WERI-Rb-1 (cell line): ENCODE results near the gene RPL18A.

Experiments
- DNase-seq: peaks from one replicate; pipeline ENCODE4 v3.0.0-alpha.2; 2020
- H3K27ac ChIP-seq: fragments of 250-450 bp; sonication (Bioruptor Pico); 2 replicates; pipeline ENCODE4 v1.5.1; 2020; ENCODE audit warnings: mild to moderate bottlenecking, moderate library complexity
- H3K27me3 ChIP-seq: fragments of 250-450 bp; sonication (Bioruptor Pico); 2 replicates; pipeline ENCODE4 v1.5.1; 2021; ENCODE audit warnings: mild to moderate bottlenecking, low read depth, moderate library complexity; ENCODE audit not compliant: insufficient read depth, severe bottlenecking
- H3K36me3 ChIP-seq: fragments of 250-450 bp; sonication (Bioruptor Pico); 2 replicates; pipeline ENCODE4 v1.5.1; 2020; ENCODE audit warnings: mild to moderate bottlenecking, moderate library complexity
- H3K4me3 ChIP-seq: 2 replicates; pipeline ENCODE4 v1.5.1; 2011; ENCODE audit warnings: low read depth, mild to moderate bottlenecking, control low read depth, low read length
- H3K9me3 ChIP-seq: fragments of 250-450 bp; sonication (Bioruptor Pico); 2 replicates; pipeline ENCODE4 v1.5.1; 2021; ENCODE audit warnings: mild to moderate bottlenecking, moderate library complexity; ENCODE audit not compliant: severe bottlenecking
- TF ChIP-seq, protein P1 (sequence below): IDR thresholded peaks from 2 replicates; pipeline ENCODE4 v1.5.1; 2011; ENCODE audit warnings: low read depth, mild to moderate bottlenecking, control low read depth, inconsistent platforms, low read length

The RPL18A gene

DNA sequence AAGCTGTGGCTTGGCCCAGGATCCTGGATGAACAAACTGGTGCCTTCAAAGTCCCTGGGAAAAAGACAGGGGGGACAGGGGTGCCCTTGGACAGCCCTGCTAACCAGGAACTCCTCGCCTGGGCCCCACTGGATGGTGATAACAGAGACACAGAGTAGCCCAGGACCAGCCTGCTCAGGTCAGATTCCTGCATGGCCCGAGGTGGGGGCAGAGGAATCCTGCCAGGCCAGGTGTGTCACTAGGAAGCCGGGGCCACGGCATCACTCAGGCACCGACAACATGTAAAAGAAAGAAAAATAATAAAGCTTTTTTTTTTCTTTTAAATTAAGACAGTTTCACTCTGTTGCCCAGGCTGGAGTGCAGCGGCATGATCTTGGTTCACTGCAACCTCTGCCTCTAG is 5.6 kb upstream of the RPL18A start:
- H3K9me3 ChIP-seq, result no peaks in the 10 kb centered on the region
- no peak overlapping the region for H3K27ac ChIP-seq
- H3K4me3 ChIP-seq, result no peak overlapping the region
- no peaks in the 10 kb centered on the region for H3K27me3 ChIP-seq
- no peaks in the 10 kb centered on the region for H3K36me3 ChIP-seq
- DNase-seq, result no peak
- TF ChIP-seq, protein P1, sequence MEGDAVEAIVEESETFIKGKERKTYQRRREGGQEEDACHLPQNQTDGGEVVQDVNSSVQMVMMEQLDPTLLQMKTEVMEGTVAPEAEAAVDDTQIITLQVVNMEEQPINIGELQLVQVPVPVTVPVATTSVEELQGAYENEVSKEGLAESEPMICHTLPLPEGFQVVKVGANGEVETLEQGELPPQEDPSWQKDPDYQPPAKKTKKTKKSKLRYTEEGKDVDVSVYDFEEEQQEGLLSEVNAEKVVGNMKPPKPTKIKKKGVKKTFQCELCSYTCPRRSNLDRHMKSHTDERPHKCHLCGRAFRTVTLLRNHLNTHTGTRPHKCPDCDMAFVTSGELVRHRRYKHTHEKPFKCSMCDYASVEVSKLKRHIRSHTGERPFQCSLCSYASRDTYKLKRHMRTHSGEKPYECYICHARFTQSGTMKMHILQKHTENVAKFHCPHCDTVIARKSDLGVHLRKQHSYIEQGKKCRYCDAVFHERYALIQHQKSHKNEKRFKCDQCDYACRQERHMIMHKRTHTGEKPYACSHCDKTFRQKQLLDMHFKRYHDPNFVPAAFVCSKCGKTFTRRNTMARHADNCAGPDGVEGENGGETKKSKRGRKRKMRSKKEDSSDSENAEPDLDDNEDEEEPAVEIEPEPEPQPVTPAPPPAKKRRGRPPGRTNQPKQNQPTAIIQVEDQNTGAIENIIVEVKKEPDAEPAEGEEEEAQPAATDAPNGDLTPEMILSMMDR, result no peak

- H3K36me3 ChIP-seq, result peaks cover 8% of the 10 kb centered on the region
- H3K27ac ChIP-seq, result no peak overlapping the region
- peak; percentile 85 for DNase-seq
- H3K4me3 ChIP-seq, result no peak overlapping the region
- TF ChIP-seq, protein P1, result peak; percentile 99
- H3K9me3 ChIP-seq, result no peaks in the 10 kb centered on the region
- H3K27me3 ChIP-seq, result no peaks in the 10 kb centered on the region
These were observed 4.2 kb upstream of the RPL18A start for GRCh38 chr19:17855280-17856152.

GRCh38 chr19:17860331-17860992 is 752 bp downstream of the RPL18A start:
- DNase-seq, result no peak
- Histone ChIP-seq H3K27me3 (no peaks in the 10 kb centered on the region), H3K9me3 (no peaks in the 10 kb centered on the region), H3K4me3 (peak overlapping the region; percentile 92), H3K36me3 (peaks cover 57% of the 10 kb centered on the region), H3K27ac (peak overlapping the region; percentile 89)
- TF ChIP-seq, protein P1, result no peak

DNA sequence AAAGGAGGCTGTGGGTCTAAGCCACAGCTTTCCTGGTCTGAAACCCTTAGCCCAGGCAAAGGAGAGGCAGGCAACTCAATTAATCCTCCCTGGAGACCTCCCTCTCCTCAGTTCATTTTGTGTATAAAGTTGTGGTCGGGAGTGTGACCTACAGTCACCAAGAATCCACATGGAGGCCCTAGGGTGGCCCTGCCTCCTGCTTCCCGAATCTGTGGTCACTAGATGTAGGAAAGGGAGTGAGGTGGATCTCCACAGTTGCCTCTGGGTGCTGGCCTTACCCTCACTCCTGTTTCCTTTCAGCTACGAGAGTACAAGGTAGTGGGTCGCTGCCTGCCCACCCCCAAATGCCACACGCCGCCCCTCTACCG is 1.3 kb downstream of the RPL18A start:
- TF ChIP-seq, protein P1, result no peak
- Histone ChIP-seq H3K27me3 (no peaks in the 10 kb centered on the region), H3K9me3 (no peaks in the 10 kb centered on the region), H3K4me3 (peak overlapping the region; percentile 92), H3K27ac (peak overlapping the region; percentile 89), H3K36me3 (peaks cover 59% of the 10 kb centered on the region)
- no peak for DNase-seq

DNA sequence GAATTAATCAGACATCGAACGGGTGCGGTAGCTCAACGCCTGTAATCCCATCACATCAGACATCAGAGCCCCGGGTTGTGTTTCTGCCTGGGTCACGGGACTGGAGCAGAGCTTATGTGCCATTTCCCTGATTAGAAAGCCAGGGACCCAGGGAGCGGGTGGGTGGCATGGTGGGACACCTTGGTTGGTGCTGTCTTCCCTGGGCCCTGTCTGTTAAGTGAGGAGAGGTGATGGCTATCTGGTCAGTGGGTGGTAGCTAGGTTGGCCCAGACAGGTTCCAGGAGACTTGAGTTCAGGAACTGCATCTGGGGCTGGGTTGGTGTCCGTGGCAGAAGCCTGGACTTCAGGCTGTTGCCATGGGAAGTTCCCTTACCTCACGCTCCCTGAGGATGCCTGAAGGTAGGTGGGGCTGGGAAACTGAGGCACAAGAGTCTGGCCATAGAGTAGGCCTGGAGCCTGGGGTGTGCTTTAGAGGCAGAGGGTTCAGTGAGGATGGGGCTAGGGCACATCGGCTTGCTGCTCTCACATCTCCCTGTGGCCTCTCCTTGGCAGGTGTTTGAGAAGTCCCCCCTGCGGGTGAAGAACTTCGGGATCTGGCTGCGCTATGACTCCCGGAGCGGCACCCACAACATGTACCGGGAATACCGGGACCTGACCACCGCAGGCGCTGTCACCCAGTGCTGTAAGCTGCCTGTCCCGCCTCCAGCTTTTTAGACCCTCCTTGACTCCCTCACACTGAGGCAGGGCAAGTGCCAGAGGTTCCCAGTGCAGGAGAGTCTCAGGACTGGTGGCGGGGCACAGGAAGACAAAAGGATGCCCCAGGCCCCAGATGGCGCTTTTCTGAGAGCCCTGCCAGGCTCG is 2.1 kb downstream of the RPL18A start:
- no peaks in the 10 kb centered on the region for H3K9me3 ChIP-seq
- TF ChIP-seq, protein P1, result no peak
- peaks cover 59% of the 10 kb centered on the region for H3K36me3 ChIP-seq
- no peaks in the 10 kb centered on the region for H3K27me3 ChIP-seq
- H3K27ac ChIP-seq, result peak overlapping the region; percentile 8; the same call in 1 of the 2 replicates
- no peak overlapping the region for H3K4me3 ChIP-seq
- DNase-seq, result no peak
